OCI-LY1 (cell line): ENCODE measurements around the gene SLCO3A1.

ENCODE experiments used
- EZH2 ChIP-seq: fragments of 200-600 bp; sonication (generic), shearing (Covaris generic); IDR thresholded peaks from 2 replicates; pipeline ENCODE4 v1.8.0; 2017; ENCODE audit warnings: borderline replicate concordance, mixed run types, mild to moderate bottlenecking, antibody characterized with exemption, low read length, moderate library complexity, mixed read lengths
- TF ChIP-seq, protein P1 (sequence below): fragments of 200-600 bp; sonication (generic), shearing (Covaris generic); IDR thresholded peaks from 2 replicates; pipeline ENCODE4 v1.5.1; 2017; ENCODE audit warnings: mild to moderate bottlenecking, antibody characterized with exemption, low read length, moderate library complexity, mixed read lengths

DNA sequence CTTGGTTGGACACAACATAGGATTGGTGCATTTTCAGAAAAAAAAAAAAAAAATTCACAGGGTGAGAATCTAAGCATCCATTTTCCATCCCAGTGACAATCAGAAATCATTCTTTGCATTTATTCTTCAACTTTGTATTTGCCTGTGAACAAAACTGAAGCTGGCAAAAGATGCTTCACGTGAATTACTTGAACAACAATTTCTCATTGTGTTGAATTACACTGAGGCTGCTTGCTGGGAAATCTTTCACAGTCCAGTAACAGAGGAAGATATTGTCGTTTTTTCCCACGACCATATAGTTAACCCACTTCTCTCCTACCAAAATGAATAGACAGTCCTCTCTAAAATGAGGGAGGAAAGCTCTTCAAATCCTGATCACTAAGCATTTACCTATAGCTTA is 4.3 kb upstream of the SLCO3A1 start:
- TF ChIP-seq, protein P1, sequence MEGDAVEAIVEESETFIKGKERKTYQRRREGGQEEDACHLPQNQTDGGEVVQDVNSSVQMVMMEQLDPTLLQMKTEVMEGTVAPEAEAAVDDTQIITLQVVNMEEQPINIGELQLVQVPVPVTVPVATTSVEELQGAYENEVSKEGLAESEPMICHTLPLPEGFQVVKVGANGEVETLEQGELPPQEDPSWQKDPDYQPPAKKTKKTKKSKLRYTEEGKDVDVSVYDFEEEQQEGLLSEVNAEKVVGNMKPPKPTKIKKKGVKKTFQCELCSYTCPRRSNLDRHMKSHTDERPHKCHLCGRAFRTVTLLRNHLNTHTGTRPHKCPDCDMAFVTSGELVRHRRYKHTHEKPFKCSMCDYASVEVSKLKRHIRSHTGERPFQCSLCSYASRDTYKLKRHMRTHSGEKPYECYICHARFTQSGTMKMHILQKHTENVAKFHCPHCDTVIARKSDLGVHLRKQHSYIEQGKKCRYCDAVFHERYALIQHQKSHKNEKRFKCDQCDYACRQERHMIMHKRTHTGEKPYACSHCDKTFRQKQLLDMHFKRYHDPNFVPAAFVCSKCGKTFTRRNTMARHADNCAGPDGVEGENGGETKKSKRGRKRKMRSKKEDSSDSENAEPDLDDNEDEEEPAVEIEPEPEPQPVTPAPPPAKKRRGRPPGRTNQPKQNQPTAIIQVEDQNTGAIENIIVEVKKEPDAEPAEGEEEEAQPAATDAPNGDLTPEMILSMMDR = no peak
- no peak for TF ChIP-seq EZH2
